NK-92 treated with Interleukin-12 subunit alpha and Interleukin-12 subunit beta, amount 100 ng/mL, for 24 hours (cell line): ENCODE data around the gene NRARP.

Experiments
- DNase-seq: peaks from one replicate; lab custom pipeline; 2025; lab: John Stamatoyannopoulos, UW

Gene NRARP

GRCh38 chr9:137297966-137298365 is 4.1 kb downstream of the NRARP start:
- DNase-seq = no peak

DNA sequence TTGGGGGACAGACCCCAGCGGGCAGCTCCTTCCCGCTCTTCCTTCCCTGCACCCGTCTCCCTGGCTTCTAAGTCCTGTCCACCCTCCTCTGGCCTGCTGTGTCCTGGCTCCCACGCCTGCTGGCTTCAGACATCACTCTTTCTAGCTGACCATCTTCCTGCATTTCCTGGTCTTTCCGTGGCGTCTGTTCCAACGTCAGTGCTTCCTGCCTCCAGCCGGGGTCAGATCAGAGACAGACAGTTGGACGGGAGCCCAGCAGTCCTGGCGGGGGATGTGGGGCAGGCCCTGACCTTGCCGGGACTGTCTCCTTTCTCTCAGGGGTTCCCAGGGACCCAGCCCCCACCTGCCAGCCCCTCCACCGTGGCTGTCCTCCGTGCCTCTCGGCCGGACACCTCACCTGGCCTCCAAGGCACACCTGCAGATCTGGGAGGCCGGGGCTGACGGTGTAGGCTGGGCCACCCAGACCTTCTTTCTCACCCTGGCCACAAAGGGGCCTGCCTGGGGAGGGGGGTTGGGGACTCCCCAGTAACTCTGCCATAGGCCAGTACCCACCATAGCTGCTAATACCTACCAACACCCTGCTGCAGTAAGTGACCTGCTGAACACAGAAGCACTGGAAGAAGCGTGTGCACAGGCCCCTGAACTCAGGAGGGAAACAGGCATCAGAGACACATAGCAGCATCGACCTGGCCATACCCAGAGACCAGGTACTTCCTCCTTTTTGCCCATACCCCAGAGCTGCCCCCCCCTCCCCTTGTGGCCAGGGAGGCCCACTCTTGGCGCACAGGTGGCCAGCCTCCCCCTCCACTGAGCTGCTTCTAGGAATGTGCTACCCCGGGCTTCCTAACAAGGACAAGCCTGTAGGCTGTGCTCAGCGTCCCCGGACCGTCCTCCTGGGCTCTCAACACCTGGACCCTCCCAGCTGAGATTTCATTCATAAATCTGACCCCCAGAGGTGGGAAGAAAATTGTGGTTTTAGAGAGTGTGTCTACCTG is 5.1 kb downstream of the NRARP start:
- DNase-seq = no peak

DNA sequence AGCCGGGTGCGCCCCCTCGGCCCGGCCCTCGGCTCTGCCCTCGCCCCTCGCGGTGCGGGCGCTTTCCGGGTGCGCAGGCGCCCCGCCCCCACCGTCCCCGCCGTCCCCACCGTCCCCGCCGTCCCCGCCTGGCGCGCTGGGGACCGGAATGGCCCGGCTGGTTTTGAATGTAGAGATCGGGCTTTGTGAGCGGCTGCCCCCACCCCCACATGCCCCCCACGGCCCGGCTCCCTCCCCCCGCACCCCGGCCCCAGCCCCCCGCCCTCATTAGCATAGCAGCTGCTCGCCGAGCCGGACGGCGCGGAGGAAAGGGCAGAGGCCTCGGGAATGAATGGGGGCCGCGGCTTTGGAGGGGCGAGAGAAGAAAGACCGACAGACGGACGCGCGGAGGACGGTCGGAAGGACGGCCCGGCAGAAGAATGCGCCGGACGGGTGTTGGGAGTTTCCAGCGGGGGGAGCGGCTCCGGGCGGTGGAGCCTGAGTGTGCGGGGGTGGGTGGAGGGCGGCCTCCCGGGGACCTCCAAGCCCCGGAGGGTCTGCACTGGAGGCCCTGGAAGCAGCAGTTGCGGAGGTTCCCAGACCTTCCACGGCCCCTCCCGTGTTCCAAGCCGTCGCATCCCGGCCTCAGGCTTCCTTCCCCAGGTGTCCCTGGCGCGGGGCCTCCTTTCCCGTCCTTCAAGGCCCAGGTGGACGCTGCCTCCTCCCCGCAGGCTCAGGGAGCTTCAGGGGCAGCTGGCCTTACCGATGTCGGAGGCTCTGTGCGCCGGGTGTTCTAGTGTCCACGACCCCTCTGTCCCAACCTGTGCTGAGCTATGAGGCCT is 6.0 kb downstream of the NRARP start:
- no peak for DNase-seq

DNA sequence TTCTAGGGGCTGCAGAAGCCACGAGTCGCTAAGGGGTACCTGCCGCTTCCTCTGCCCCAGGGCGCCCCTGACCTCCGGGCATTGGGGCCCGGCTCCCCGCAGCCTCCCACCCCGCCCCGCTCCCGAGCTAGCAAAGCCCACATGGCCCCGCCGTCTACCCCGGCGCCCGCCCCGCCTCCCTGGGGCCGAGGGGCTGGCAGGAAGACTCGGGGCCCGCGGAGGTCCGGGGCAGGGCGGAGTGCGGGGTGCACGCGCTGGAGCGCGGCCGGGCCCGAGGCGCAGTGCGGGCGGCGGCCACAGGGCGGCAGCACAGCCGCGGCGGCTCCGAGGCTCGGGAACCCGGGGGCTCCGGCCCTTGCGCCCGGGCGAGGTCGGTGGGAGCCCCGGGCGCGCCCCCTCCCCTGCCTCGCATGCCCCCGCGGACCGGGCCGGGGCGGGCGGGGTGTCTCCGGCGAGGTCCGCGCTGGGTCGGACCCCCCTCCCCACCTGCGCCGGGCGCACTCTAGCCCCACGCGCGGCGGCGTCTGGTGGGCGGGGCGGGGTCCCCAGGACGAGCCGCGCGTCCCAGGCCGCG is 6.7 kb downstream of the NRARP start:
- DNase-seq = no peak

GRCh38 chr9:137294681-137295237 is 7.3 kb downstream of the NRARP start:
- DNase-seq = no peak

DNA sequence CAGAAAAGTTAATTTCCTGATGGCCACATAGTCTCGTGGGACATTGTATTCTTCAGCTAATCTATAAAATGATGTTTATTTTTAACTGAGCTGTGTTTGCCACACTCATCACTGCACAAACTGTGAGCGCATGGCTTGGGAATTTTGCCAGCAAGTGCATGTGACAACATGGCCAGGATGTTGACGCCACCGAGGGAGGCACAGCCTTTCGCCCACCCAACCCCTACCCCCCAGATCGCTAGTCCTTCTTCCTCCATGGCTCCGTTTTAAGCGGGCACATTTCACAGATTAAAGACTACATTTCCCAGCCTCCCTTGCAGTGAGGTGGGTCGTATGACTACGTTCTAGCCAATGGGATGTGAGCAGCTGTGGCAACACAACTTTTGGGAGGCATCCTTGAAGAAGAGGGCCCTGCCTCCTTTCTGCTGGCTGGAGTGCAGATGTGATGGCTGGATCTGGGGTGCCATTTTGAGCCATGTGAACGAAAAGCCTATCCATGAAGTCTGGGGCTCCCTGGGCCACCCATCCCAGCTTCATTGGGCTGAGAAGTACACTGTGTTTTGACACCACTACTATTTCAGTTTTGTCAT is 7.9 kb downstream of the NRARP start:
- DNase-seq = no peak

DNA sequence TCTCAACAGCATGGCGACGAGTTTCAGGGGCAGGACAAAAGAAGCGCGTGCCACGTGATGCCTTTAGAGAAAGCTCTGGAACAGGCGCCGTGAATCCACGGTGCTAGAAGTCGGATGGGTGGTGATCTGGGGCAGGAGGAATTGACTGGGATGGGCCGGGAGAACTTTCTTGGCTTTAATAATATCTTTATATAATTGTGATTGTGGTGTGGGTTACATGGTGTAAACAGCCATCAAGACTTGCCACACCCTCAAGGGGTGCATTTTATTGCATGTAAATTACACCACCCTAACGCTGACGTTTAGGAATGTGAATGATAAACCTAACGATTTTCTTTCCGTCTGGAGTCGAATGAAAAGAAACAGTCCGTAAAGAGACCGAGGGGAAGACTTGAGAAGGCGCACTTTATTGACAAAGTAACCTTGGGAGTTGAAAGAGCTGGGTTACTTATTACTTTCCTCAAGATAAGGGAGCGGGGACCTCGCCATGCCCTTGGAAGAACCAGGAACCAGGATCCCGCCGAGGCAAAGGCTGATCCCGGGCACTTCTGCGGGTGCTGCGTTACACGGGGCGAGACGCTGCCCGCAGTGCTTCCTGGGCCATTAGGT is 8.5 kb downstream of the NRARP start:
- DNase-seq = no peak

DNA sequence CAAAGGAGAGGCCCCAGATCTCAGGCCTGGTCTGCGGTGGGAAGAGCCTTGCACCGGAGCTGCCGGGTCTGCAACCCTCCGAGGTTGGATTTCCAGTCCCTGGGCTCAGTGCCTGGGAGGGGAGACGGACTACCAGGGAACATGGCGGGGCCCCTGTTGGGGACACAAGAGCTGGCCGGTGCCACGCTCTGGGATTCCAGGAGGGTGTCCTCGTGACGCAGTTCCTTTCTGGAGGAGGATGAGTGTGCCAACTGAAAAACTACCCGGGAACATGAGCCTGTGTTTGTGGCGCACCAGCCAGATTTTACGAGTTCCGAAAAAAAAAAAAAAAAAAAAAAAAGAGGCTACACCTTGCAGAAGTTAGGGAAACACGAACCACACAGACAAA is 9.0 kb downstream of the NRARP start:
- no peak for DNase-seq

GRCh38 chr9:137286975-137287383 is 15.1 kb downstream of the NRARP start:
- DNase-seq = no peak

- DNase-seq = no peak
These were observed 20.5 kb downstream of the NRARP start for GRCh38 chr9:137281345-137282116.

DNA sequence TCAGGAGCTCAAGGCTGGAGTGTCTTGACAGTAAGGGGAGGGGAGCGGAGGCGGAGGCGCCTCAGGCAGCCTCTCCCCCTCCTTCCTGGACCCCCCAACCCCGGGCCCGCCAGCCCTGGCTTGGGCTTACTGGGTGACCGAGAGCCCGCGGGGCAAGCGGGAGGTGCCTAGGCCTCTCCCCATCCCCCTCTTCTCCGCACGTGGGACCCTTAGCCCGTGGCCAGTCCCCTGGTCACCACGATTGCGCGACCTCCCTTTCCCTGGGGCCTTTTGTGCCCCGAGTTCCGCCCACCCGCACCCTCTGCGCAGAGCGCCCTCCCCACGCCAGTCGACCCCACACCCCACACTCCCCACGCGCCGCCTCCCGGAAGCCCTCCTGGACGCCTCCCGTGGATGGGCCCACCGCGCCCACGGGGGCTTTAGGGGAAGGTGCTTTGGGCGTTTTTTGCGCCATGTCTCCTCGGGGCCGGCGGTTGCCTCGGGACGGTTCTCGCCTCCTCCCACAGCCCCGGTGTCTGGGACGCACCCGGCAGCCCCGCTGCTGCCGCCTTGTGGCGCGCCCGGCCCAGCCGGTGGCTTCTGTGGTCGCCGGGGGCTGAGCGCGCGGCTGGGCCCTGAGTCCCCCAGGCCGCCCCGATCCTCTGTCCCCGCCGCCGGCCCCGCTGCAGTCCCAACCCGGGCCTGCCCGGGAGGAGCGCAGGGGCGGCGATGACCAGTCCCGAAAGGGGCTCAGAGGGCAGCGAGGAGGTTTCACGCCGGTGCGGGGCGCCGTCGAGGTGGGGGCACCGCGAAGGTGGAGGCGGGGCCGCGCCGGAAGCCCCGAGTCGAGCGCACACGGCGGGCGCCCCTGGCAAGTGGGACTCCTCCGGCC is 21.4 kb downstream of the NRARP start:
- no peak for DNase-seq

GRCh38 chr9:137279741-137280473 is 22.2 kb downstream of the NRARP start:
- no peak for DNase-seq

DNA sequence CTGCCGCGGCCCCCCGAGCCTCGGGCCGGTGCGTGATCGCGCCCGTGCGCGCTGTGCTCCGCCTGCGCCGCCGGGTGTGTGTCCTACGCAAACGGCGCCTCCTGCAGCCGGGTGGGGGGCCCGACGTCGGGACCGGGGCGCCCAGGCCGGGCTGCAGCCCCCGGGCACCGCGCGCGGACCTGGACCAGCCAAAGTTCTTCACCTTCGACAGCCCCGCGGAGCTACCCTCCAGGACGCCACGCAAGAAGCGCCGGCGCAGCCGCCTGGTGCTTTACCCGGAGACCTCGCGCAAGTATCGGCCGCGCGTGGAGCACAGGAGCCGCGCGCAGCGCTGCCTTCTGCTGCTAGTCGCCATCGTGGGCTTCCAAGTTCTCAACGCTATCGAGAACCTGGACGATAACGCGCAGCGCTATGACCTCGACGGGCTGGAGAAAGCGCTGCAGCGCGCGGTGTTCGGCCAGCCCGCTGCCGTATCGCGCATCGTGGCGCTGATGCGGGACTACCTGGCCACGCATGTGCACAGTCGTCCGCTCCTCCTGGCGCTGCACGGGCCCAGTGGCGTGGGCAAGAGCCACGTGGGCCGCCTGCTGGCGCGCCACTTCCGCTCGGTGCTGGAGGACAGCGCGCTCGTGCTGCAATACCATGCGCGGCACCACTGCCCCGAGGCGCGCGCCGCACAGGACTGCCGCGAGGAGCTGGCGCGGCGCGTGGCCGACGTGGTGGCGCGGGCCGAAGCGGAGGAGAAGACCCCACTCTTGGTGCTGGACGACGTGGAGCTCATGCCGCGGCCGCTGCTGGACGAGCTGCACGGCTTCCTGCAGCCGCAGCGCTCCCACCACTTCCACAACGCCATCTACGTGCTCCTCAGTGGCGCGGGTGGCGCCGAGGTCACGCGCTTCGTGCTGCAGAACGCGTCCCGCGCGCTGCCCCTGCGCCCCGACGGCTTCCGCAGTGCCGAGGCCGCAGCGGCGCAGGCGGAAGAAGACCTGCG is 23.1 kb downstream of the NRARP start:
- DNase-seq = no peak

DNA sequence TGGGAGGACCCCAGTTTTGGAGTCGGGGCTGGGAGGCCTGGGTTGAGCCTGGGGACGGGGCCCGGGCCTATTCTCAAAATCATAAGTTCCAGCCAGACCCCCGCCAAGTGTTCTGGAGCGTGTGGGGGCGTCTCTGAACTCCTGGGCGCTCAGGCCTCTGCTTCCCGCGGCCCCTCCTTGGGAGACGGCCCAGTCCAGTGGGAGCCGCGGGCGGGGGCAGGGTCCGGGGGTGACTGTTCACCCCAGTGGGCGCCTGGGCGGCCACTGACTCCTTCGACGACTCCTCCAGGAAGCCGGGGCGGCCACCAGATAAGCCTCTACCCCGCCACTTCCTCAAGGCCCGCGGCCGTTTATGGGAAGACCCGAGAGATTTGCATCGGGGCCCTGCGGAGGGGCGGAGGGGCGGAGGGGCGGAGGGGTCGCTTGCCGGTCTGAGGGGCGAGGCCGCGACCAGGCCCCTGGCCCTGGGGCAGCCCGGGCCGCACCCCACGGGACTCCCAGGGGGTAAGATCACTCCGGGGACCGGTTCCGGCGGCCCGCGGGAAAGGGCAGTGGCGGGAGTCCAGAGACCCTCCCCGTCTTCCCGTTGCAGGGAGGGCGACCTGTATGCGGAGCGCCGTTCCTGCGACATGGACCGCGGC is 23.9 kb downstream of the NRARP start:
- DNase-seq = no peak

DNA sequence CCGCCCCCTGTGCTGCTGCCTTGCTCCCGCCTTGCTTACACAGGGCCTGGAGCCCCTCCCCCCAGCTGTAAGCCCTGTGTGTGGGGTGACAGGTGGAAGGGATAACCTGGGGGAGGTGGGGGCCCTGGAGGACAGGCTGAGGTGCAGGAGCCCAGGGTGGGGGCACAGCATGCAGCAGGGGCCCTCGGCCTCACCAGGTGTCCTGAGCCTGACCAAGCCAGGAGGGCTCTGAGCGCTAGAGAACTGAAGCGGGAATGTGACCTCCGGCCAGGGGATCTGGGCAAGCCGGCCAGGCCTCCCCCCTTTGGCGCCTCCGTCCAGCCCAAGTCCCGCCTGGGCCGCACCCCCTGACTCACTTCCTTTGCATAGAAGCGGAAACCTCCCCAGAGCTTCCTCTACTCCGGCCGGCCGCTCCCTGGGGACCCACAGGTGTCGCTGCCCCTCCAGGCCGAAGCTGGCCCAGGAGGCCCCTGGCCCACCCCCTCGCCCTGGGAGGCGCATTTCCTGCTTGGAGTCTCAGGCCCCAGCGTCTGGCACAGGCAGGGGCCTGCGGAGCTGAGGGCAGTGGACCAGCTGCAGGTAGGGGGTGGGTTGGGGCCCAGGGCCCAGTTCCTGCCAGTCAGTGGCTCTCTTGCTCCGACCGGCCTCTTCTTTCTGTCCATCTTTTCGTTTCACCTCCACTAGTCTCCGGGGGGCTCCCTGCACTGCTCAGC is 24.6 kb downstream of the NRARP start, which contains the start of gene TOR4A:
TOR4A (plus strand) TSS at position 398 of the 713 bp plus-strand sequence. CDS start 964 bp downstream, outside the sequence.
- no peak for DNase-seq
